Panc1 (cell line): ENCODE data around the gene ENTHD1. TPM values are rescaled to one million over a fixed set of nuclear protein-coding genes. Genes with fewer than 3 reads are reported as not detected.

Experiments
- ATAC-seq: fragments of 200-7000 bp; cut with Tn5 transposase; 2 replicates; pipeline ENCODE4 v1.9.1; 2020; ENCODE audit warnings: mild to moderate bottlenecking, moderate library complexity
- BruUV-seq: library from RNA; stranded (reverse); fragments of 400-500 nt; replicated peaks from 2 replicates; lab custom pipeline; 2021; lab: Mats Ljungman, UMichigan
- CTCF ChIA-PET: fragments of 300-600 bp; sonication (Branson Sonifier 250); formaldehyde crosslinking; loops from one replicate; lab custom pipeline; 2022; ENCODE audit warnings: antibody characterized with exemption; lab: Charles Lee
- POLR2A ChIA-PET: fragments of 300-600 bp; sonication (Branson Sonifier 250); formaldehyde crosslinking; loops from one replicate; lab custom pipeline; 2022; ENCODE audit warnings: antibody characterized with exemption; lab: Charles Lee
- DNase-seq: peaks from one replicate; pipeline ENCODE4 v3.0.0-alpha.2; 2010; ENCODE audit warnings: low read depth, low spot score
- H3K27ac ChIP-seq: 2 replicates; pipeline ENCODE4 v1.5.1; 2011; ENCODE audit warnings: mild to moderate bottlenecking, low read length, inconsistent platforms
- H3K27me3 ChIP-seq: fragments of 200-500 bp; sonication (Bioruptor generic); 2 replicates; pipeline ENCODE4 v1.6.0; 2014; ENCODE audit warnings: low read length, inconsistent platforms; ENCODE audit not compliant: control insufficient read depth, insufficient read depth
- H3K36me3 ChIP-seq: fragments of 200-500 bp; sonication (Bioruptor generic); 2 replicates; pipeline ENCODE4 v1.5.1; 2014; ENCODE audit warnings: inconsistent platforms, mild to moderate bottlenecking, low read length, moderate library complexity; ENCODE audit not compliant: control insufficient read depth, insufficient read depth
- H3K4me1 ChIP-seq: 2 replicates; pipeline ENCODE4 v1.5.1; 2011; ENCODE audit warnings: inconsistent platforms, mild to moderate bottlenecking, low read length, moderate library complexity; ENCODE audit not compliant: control insufficient read depth, insufficient read depth
- H3K4me3 ChIP-seq, 2 experiments: 2 replicates each; pipeline ENCODE4 v1.5.1; 2011 to 2012; ENCODE audit warnings: low read depth in 2 of 2, low read length in 2 of 2, mild to moderate bottlenecking in 2 of 2, inconsistent platforms in 1 of 2, moderate library complexity in 1 of 2
- H3K9me3 ChIP-seq: fragments of 200-500 bp; sonication (Bioruptor generic); 2 replicates; pipeline ENCODE4 v1.5.1; 2014; ENCODE audit warnings: low read depth, mild to moderate bottlenecking, inconsistent platforms, low read length, moderate library complexity; ENCODE audit not compliant: control insufficient read depth, insufficient read depth
- POLR2AphosphoS5 ChIP-seq: IDR thresholded peaks from 2 replicates; pipeline ENCODE4 v1.6.1; 2012; ENCODE audit warnings: mild to moderate bottlenecking, low read depth, low read length, moderate library complexity
- SIN3A ChIP-seq: IDR thresholded peaks from 2 replicates; pipeline ENCODE4 v1.6.1; 2012; ENCODE audit warnings: low read depth, mild to moderate bottlenecking, low read length, moderate library complexity, borderline replicate concordance; ENCODE audit not compliant: insufficient read depth
- TCF7L2 ChIP-seq: IDR thresholded peaks from 2 replicates; pipeline ENCODE4 v1.6.1; 2011; ENCODE audit warnings: mild to moderate bottlenecking, low read depth, low read length, inconsistent platforms
- in situ Hi-C: cut with HindIII; loops from 2 replicates; pipeline ENCODE4 v1.10.0; 2016; ENCODE audit warnings: low sequenced_read_pairs, low pct_unique_long_range_greater_than_20kb
- intact Hi-C: fragments of 100-400 bp; cut with micrococcal nuclease; formaldehyde crosslinking; loops from one replicate; pipeline ENCODE4 v1.10.0; 2022; ENCODE audit not compliant: unreplicated experiment
- total RNA-seq: library from RNA; stranded (reverse); gene quantifications from one replicate; pipeline ENCODE4 v1.2.1, GENCODE V29; 2021; ENCODE audit not compliant: unreplicated experiment
- TF ChIP-seq, protein P1 (sequence below), 2 experiments: IDR thresholded peaks; 2 replicates each; pipeline ENCODE4 v1.6.1; 2011 to 2012; ENCODE audit warnings: low read depth in 2 of 2, control low read depth in 1 of 2, low read length in 1 of 2, mild to moderate bottlenecking in 1 of 2, moderate library complexity in 1 of 2; ENCODE audit not compliant: insufficient read depth in 1 of 2
- TF ChIP-seq, protein P2 (sequence below): fragments of 450-650 bp; IDR thresholded peaks from 2 replicates; pipeline ENCODE4 v1.5.1; 2017; ENCODE audit warnings: mild to moderate bottlenecking

ENTHD1 gene
- total RNA-seq, 1 experiment from 2014 or later: not detected

DNA sequence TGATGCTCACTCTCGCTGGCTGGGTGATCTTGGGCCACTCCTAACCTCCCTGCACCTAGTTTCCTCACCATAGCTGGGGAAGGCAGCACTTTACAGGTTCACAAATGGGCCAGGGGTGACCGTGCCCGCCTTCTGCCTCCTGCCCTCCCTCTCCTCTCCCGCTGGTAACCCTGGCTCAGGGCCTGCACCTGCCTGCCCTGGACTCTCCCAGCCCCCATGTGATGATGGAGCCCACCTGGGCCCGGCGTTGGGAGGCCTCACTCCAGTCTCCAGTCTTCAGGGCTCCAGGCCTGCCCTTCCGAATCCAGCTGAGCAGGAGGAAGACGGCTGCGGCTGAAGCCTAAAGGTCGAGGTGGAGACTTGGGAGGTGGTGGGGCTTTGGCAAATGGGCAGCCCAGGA is 170.1 kb downstream of the ENTHD1 start:
- intact Hi-C loops (no loop called here), in situ Hi-C loops (no loop called here)
- POLR2A ChIA-PET: no interaction called here
- no peak overlapping the region for H3K27ac ChIP-seq
- no TSS peak for BruUV-seq
- no peaks in the 10 kb centered on the region for H3K4me1 ChIP-seq
- DNase-seq (no peak), ATAC-seq (no peak)
- H3K27me3 ChIP-seq: no peaks in the 10 kb centered on the region
- CTCF ChIA-PET: no interaction called here
- H3K9me3 ChIP-seq: no peaks in the 10 kb centered on the region
- H3K36me3 ChIP-seq: no peaks in the 10 kb centered on the region
- no peak overlapping the region for H3K4me3 ChIP-seq
- TF ChIP-seq POLR2AphosphoS5 (no peak), SIN3A (no peak), TCF7L2 (no peak)
- TF ChIP-seq, protein P1, sequence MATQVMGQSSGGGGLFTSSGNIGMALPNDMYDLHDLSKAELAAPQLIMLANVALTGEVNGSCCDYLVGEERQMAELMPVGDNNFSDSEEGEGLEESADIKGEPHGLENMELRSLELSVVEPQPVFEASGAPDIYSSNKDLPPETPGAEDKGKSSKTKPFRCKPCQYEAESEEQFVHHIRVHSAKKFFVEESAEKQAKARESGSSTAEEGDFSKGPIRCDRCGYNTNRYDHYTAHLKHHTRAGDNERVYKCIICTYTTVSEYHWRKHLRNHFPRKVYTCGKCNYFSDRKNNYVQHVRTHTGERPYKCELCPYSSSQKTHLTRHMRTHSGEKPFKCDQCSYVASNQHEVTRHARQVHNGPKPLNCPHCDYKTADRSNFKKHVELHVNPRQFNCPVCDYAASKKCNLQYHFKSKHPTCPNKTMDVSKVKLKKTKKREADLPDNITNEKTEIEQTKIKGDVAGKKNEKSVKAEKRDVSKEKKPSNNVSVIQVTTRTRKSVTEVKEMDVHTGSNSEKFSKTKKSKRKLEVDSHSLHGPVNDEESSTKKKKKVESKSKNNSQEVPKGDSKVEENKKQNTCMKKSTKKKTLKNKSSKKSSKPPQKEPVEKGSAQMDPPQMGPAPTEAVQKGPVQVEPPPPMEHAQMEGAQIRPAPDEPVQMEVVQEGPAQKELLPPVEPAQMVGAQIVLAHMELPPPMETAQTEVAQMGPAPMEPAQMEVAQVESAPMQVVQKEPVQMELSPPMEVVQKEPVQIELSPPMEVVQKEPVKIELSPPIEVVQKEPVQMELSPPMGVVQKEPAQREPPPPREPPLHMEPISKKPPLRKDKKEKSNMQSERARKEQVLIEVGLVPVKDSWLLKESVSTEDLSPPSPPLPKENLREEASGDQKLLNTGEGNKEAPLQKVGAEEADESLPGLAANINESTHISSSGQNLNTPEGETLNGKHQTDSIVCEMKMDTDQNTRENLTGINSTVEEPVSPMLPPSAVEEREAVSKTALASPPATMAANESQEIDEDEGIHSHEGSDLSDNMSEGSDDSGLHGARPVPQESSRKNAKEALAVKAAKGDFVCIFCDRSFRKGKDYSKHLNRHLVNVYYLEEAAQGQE (IDR thresholded peaks at IDR 0.05; ENCODE audit: insufficient read depth in 1 of 2, low read depth in 2 of 2, low read length in 1 of 2): no peak
- TF ChIP-seq, protein P2, sequence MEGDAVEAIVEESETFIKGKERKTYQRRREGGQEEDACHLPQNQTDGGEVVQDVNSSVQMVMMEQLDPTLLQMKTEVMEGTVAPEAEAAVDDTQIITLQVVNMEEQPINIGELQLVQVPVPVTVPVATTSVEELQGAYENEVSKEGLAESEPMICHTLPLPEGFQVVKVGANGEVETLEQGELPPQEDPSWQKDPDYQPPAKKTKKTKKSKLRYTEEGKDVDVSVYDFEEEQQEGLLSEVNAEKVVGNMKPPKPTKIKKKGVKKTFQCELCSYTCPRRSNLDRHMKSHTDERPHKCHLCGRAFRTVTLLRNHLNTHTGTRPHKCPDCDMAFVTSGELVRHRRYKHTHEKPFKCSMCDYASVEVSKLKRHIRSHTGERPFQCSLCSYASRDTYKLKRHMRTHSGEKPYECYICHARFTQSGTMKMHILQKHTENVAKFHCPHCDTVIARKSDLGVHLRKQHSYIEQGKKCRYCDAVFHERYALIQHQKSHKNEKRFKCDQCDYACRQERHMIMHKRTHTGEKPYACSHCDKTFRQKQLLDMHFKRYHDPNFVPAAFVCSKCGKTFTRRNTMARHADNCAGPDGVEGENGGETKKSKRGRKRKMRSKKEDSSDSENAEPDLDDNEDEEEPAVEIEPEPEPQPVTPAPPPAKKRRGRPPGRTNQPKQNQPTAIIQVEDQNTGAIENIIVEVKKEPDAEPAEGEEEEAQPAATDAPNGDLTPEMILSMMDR: no peak

DNA sequence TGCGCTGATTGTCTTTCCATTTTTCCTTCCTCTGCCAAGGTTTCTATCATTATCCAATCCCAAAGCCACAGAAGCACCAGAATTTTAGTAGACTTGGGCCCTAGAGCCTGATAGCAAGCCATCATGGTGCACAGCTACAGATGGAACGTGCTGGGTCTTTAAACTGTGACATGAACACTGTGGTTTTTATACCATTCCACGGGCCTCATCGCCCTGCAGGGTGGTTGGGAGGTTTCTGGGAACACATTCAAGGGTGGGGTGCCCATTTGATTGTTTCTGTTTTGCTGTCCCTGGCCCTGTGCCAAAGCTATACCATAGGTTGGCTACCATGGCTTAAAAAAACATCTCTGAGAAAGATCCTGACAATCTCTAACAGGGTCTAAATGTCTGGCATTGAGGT is 171.1 kb downstream of the ENTHD1 start:
- ChIA-PET CTCF (no interaction called here), POLR2A (no interaction called here)
- no peak overlapping the region for H3K4me3 ChIP-seq
- TF ChIP-seq, protein P1 (IDR thresholded peaks at IDR 0.05; ENCODE audit: insufficient read depth in 1 of 2, low read depth in 2 of 2, low read length in 1 of 2): no peak
- H3K27me3 ChIP-seq: no peaks in the 10 kb centered on the region
- no peaks in the 10 kb centered on the region for H3K4me1 ChIP-seq
- BruUV-seq: no TSS peak
- no peak for DNase-seq
- no peak overlapping the region for H3K27ac ChIP-seq
- H3K9me3 ChIP-seq: no peaks in the 10 kb centered on the region
- in situ Hi-C loops: no loop called here
- intact Hi-C loops: no loop called here
- H3K36me3 ChIP-seq: no peaks in the 10 kb centered on the region
- no peak for ATAC-seq
